CD14-positive monocyte (primary cell): ENCODE data around the gene ABT1. TPM values are rescaled to one million over a fixed set of nuclear protein-coding genes. Genes with fewer than 3 reads are reported as not detected.
"Not testable (repeated sequence)": the region's sequence is repeated elsewhere in the genome, so short reads cannot be mapped to it uniquely, and the experiment has no call there.

Source experiments
- DNase-seq, 3 donors: peaks; one replicate each; pipeline ENCODE4 v3.0.0-alpha.2; 2011 to 2022
- H2AFZ ChIP-seq: 2 replicates; pipeline ENCODE4 v1.6.0; 2012; ENCODE audit warnings: mild to moderate bottlenecking, low read depth, low read length, inconsistent platforms; ENCODE audit not compliant: insufficient read depth, poor library complexity, severe bottlenecking
- H3K27ac ChIP-seq, 2 donors: 1 replicate in 1 of 2; 2 replicates in 1 of 2; pipeline ENCODE4 v1.5.1; 2012 to 2013; ENCODE audit warnings: low read length in 2 of 2, control low read depth in 1 of 2, inconsistent platforms in 1 of 2, low read depth in 1 of 2, mild to moderate bottlenecking in 1 of 2
- H3K27me3 ChIP-seq, 2 donors: one replicate each; pipeline versions ENCODE4 v1.6.0 to v1.6.1; 2011 to 2013; ENCODE audit warnings: low read length in 2 of 2; ENCODE audit not compliant: control insufficient read depth in 2 of 2, insufficient read depth in 2 of 2
- H3K36me3 ChIP-seq, 2 donors: replicated peaks in 1 of 2; 1 replicate in 1 of 2; 2 replicates in 1 of 2; pipeline versions ENCODE4 v1.5.1 to v1.6.1; 2012 to 2013; ENCODE audit warnings: low read length in 2 of 2, control low read depth in 1 of 2, inconsistent platforms in 1 of 2, mild to moderate bottlenecking in 1 of 2; ENCODE audit not compliant: insufficient read depth in 2 of 2, control insufficient read depth in 1 of 2
- H3K4me1 ChIP-seq, 2 donors: 1 replicate in 1 of 2; 2 replicates in 1 of 2; pipeline versions ENCODE4 v1.5.1 to v1.6.1; 2012 to 2013; ENCODE audit warnings: low read length in 2 of 2, control low read depth in 1 of 2, inconsistent platforms in 1 of 2, mild to moderate bottlenecking in 1 of 2, moderate library complexity in 1 of 2; ENCODE audit not compliant: insufficient read depth in 2 of 2, control insufficient read depth in 1 of 2
- H3K4me2 ChIP-seq: replicated peaks from 2 replicates; pipeline ENCODE3; 2012; ENCODE audit warnings: low read length, moderate library complexity, mild to moderate bottlenecking; ENCODE audit not compliant: poor library complexity, severe bottlenecking; ENCODE audit errors: extremely low read depth
- H3K4me3 ChIP-seq, 3 experiments: fragments of 200-600 bp in 1 of 3; sonication (generic) in 1 of 3; replicated peaks in 1 of 3; 1 replicate in 2 of 3; 2 replicates in 1 of 3; pipeline ENCODE4 v1.5.1; 2011 to 2013; ENCODE audit warnings: low read length in 3 of 3, mild to moderate bottlenecking in 3 of 3, control low read depth in 2 of 3, low read depth in 2 of 3, inconsistent platforms in 1 of 3, moderate library complexity in 1 of 3
- H3K79me2 ChIP-seq: 2 replicates; pipeline ENCODE4 v1.6.0; 2012; ENCODE audit warnings: mild to moderate bottlenecking, control low read depth, inconsistent platforms, low read length, moderate library complexity; ENCODE audit not compliant: insufficient read depth
- H3K9ac ChIP-seq: 2 replicates; pipeline ENCODE4 v1.6.0; 2017; ENCODE audit warnings: low read length, mild to moderate bottlenecking; ENCODE audit not compliant: insufficient read depth, poor library complexity, severe bottlenecking
- H3K9me3 ChIP-seq, 2 donors: replicated peaks in 1 of 2; 1 replicate in 1 of 2; 2 replicates in 1 of 2; pipeline versions ENCODE4 v1.5.1 to v1.6.1; 2012 to 2013; ENCODE audit warnings: low read length in 2 of 2, control low read depth in 1 of 2; ENCODE audit not compliant: control insufficient read depth in 1 of 2, insufficient read depth in 1 of 2
- H4K20me1 ChIP-seq: 2 replicates; pipeline ENCODE4 v1.6.0; 2012; ENCODE audit warnings: mild to moderate bottlenecking, low read length, control low read depth, moderate library complexity; ENCODE audit not compliant: insufficient read depth
- H3K27ac Mint-ChIP-seq, 7 donors: one replicate each; pipeline ENCODE4 v1.8.0; 2020; ENCODE audit warnings: mild to moderate bottlenecking in 7 of 7, mixed read lengths in 7 of 7, moderate library complexity in 6 of 7, inconsistent platforms in 2 of 7
- H3K27me3 Mint-ChIP-seq, 3 donors: one replicate each; pipeline ENCODE4 v1.8.0; 2021 to 2022; ENCODE audit warnings: low read depth in 3 of 3, mild to moderate bottlenecking in 3 of 3, mixed read lengths in 3 of 3, moderate library complexity in 3 of 3, inconsistent platforms in 1 of 3
- H3K36me3 Mint-ChIP-seq, 2 donors: one replicate each; pipeline ENCODE4 v1.8.0; 2020; ENCODE audit warnings: mixed read lengths in 2 of 2, inconsistent platforms in 1 of 2, mild to moderate bottlenecking in 1 of 2
- H3K4me1 Mint-ChIP-seq: one replicate; pipeline ENCODE4 v1.8.0; 2020; ENCODE audit warnings: mild to moderate bottlenecking, mixed read lengths
- H3K4me3 Mint-ChIP-seq, 2 donors: one replicate each; pipeline ENCODE4 v1.8.0; 2020; ENCODE audit warnings: mild to moderate bottlenecking in 2 of 2, mixed read lengths in 2 of 2, moderate library complexity in 1 of 2
- H3K9me3 Mint-ChIP-seq, 7 donors: one replicate each; pipeline ENCODE4 v1.8.0; 2020 to 2022; ENCODE audit warnings: mixed read lengths in 7 of 7, mild to moderate bottlenecking in 6 of 7, moderate library complexity in 6 of 7, inconsistent platforms in 2 of 7
- CTCF ChIP-seq: fragments of 200-600 bp; IDR thresholded peaks from one replicate; pipeline ENCODE4 v1.8.0; 2022; ENCODE audit warnings: antibody characterized with exemption, mild to moderate bottlenecking
- WGBS: methylation state at CpG from one replicate; pipeline ENCODE4 v1.1.5; 2013; ENCODE audit warnings: missing lambda C conversion rate; ENCODE audit not compliant: insufficient coverage; 5-methylcytosine and 5-hydroxymethylcytosine counted together
- intact Hi-C, 2 donors: fragments of 100-400 bp; cut with micrococcal nuclease; formaldehyde crosslinking; loops; one replicate each; pipeline versions ENCODE4 v1.15.0 to v1.15.1; 2023
- polyA minus RNA-seq: library from RNA; depleted of rRNA, polyadenylated mRNA; stranded (reverse); fragments of >200 nt; gene quantifications from 2 replicates; pipeline ENCODE4 v1.2.3, GENCODE V29; 2012
- polyA plus RNA-seq, 3 donors: library from polyadenylated mRNA; depleted of rRNA in 1 of 3; unstranded in 2 of 3; stranded (reverse) in 1 of 3; fragments of 300-500 nt in 2 of 3; fragments of >200 nt in 1 of 3; fragmentation: Illumina TruSeq in 2 of 3; gene quantifications; 1 replicate in 2 of 3; 2 replicates in 1 of 3; pipeline ENCODE4 v1.2.3, GENCODE V29; 2012 to 2021
- total RNA-seq, 12 experiments: library from RNA in 1 of 12; stranded (reverse) in 1 of 12; fragments of 120-200 nt in 1 of 12; gene quantifications; one replicate each; pipeline ENCODE4 v1.2.4 and lab custom pipeline; 2013 to 2026; ENCODE audit warnings: mixed read lengths in 6 of 12, inconsistent platforms in 1 of 12

ABT1 gene
- 17.4 TPM for total RNA-seq (2013)
- polyA plus RNA-seq (10 to 100 TPM; 11.6 to 40.6 (median 31.7) TPM), polyA minus RNA-seq (13.4 and 19.6 TPM in 2 replicates), total RNA-seq (lab: John Stamatoyannopoulos, UW) (18.9 to 46.9 (median 34.6) reads per million in 11 experiments)

GRCh38 chr6:26596579-26597388 lies at the start of gene ABT1:
Gene ABT1, plus strand, starts transcription at chr6:26596953. Its CDS starts 30 bp downstream, at chr6:26596983.
- no peaks in the 10 kb centered on the region for H3K9me3 ChIP-seq
- TF ChIP-seq CTCF = no peak
- H3K4me3 ChIP-seq = peak within 1 kb of the TSS; percentile 83 to 94 (median 90)
- H3K4me1 Mint-ChIP-seq = peaks cover 26% of the 10 kb centered on the region
- H3K4me3 Mint-ChIP-seq = no peak within 1 kb of the TSS
- H4K20me1 ChIP-seq = no peaks in the 10 kb centered on the region
- H3K27ac ChIP-seq = peak within 1 kb of the TSS; percentile 82 to 95
- peaks cover 0 to 6% (median 1%) of the 10 kb centered on the region in 7 donors for H3K9me3 Mint-ChIP-seq
- DNase-seq = peak; percentile 96 to 99 (median 99)
- peaks cover 17 to 39% of the 10 kb centered on the region in 2 donors for H3K4me1 ChIP-seq
- peak within 1 kb of the TSS in 1 of 7 donors; percentile 65 for H3K27ac Mint-ChIP-seq
- intact Hi-C loops = loop anchor here in 1 of 2 donors (10.0 kb wide), 2 partner anchors 252 to 548 kb away; a partner anchor contains a TSS
- WGBS = under 1% methylated on average over 45 of the region's 51 CpGs
- H3K36me3 ChIP-seq = peaks cover 19 to 24% of the 10 kb centered on the region in 2 donors
- H3K79me2 ChIP-seq = peaks cover 17% of the 10 kb centered on the region
- H3K27me3 ChIP-seq = peaks cover 19 to 31% of the 10 kb centered on the region in 2 donors
- peak within 1 kb of the TSS; percentile 87 for H2AFZ ChIP-seq
- peaks cover 19 to 22% (median 19%) of the 10 kb centered on the region in 3 donors for H3K27me3 Mint-ChIP-seq
- H3K4me2 ChIP-seq = peak within 1 kb of the TSS; percentile 96
- peaks cover 25 to 29% of the 10 kb centered on the region in 2 donors for H3K36me3 Mint-ChIP-seq
- H3K9ac ChIP-seq = peak within 1 kb of the TSS; percentile 94

GRCh38 chr6:26547363-26547762 lies 49.4 kb upstream of the ABT1 start:
- H3K9me3 ChIP-seq, H3K27ac ChIP-seq, DNase-seq, H3K4me3 ChIP-seq, H4K20me1 ChIP-seq, H3K27me3 ChIP-seq, H3K9ac ChIP-seq, H3K4me3 Mint-ChIP-seq, H2AFZ ChIP-seq, H3K27me3 Mint-ChIP-seq, H3K9me3 Mint-ChIP-seq, intact Hi-C loops, H3K4me2 ChIP-seq: not testable (repeated sequence)
- Histone ChIP-seq H3K36me3 (peaks cover 6 to 14% of the 10 kb centered on the region in 2 donors), H3K4me1 (peaks cover 22% of the 10 kb centered on the region in 2 donors), H3K79me2 (peaks cover 16% of the 10 kb centered on the region)
- WGBS = 97% methylated on average over 13 of the region's 18 CpGs
- Mint-ChIP-seq H3K36me3 (peaks cover 25 to 42% of the 10 kb centered on the region in 2 donors), H3K27ac (peak overlapping the region in 2 of 7 donors; percentile 41 to 75), H3K4me1 (peaks cover 24% of the 10 kb centered on the region)
